HG02970 (cell line): Measurements from ENCODE around the gene CISD3.
"Not testable (repeated sequence)": the region's sequence is repeated elsewhere in the genome, so short reads cannot be mapped to it uniquely, and the experiment has no call there.

Experiments used
- ATAC-seq: cut with Tn5 transposase; IDR thresholded peaks from one replicate; pipeline ENCODE4 v1.9.1; 2021; ENCODE audit warnings: mild to moderate bottlenecking, moderate library complexity, moderate number of reproducible peaks; ENCODE audit not compliant: unreplicated experiment, low FRiP score

Gene CISD3

GRCh38 chr17:38725066-38725465 is 5.1 kb upstream of the CISD3 start:
- ATAC-seq: no peak

DNA sequence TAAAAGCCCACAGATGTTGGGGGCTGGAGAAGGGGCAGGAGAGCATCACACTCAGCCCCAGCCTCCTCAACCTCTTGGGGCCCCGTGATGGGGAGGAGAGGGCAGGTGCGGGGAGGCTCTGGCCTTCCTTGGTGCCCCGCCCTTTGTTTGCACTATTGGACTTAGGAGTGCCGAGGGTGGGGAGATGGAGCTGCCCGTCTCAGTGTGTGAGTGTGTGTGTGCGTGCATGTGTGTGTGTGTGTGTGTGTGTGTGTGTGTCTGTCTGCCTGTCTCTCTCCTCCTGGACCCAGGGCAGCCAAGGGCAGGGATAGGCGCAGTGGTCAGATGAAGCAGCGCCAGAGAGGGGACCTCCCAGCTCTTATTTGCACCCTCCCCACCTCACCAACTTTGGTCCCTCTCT is 4.0 kb upstream of the CISD3 start:
- not testable (repeated sequence) for ATAC-seq

DNA sequence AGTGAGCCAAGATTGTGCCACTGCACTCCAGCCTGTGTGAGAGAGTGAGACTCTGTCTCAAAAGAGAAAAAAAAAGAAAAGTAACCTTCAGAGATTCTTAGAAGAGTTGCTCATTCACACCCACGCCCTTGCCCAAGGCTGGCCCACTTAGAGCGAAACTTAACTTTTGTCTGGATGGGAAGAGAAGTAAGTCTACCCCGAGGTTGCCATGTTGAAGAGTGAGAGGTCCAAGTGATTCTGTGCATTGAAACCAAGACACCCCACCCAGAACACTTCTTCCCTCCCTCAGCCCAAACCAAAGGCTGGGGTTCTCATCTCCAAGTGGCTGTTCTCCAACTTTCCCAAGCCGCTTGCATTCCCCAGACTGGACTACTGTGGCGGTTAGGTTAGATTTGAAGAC is 2.4 kb upstream of the CISD3 start:
- no peak for ATAC-seq

GRCh38 chr17:38728290-38728831 is 1.8 kb upstream of the CISD3 start:
- ATAC-seq: no peak

DNA sequence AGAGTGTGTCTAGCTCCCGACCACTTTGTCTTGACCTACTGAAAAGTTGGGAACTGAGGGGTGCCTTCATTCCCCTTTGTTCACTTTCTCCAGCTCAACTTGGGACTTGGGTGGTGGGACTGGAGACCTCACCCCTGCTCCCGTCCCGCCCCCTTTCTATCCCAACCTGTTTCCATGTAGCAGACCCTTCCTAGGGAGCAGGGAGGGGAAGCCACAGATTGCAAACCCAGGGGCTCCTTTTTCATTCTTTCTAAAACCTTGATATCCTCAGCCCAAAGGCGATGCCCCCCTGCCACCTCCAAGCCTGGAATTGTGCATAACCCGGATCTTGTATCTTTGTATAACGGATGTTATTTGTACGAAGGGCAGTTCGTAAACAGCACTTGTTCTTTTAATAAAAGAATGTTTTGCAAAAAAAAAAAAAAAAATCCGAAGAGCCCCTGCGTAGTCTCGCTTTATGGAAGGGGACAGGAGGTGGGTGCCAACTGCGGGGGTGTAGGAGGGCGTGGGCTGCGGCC is 714 bp upstream of the CISD3 start:
- ATAC-seq: no peak

DNA sequence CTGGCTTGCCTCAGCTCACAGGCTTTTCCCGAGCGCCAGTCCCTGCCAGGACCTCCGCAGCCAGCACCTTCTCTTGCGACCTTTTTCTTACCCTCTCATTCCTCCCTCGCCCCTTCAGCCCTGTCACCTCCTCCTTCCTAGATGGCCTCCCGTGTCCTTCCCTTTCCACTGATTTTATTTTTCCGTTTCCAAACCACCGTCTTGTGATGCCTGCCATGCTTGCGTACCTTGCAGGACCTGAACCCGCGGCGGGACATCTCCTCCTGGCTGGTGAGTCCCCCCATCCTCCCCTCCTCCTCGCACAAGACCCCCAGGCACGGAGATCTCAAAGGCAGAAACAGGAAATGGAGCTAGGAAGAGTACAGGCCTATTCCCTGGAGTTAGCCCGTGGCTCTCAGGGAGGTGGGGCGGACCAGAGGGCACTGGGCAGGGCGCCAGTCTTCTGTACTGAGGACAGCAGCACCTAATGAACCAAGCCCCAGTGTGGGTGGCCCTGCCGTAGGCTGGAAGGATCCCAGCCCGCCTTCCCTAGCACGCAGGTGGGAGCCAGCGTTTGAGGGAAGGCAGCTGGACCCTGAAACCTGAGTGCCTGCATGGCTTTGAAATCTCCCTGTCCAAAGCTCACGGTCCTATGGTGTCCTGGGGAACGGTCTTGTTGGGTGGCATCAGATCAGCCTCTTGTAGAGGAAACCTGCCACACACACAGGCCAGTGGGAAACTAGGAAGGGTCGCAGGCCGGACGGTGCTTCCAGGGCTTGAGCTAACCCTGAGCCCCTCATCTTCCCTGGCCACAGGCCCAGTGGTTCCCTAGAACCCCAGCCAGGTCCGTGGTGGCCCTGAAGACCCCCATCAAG is 612 bp downstream of the CISD3 start:
- no peak for ATAC-seq

- no peak for ATAC-seq
Observed at GRCh38 chr17:38731526-38732294, 1.6 kb downstream of the CISD3 start.

- ATAC-seq: no peak
Observed at GRCh38 chr17:38732376-38733281, 2.5 kb downstream of the CISD3 start.

DNA sequence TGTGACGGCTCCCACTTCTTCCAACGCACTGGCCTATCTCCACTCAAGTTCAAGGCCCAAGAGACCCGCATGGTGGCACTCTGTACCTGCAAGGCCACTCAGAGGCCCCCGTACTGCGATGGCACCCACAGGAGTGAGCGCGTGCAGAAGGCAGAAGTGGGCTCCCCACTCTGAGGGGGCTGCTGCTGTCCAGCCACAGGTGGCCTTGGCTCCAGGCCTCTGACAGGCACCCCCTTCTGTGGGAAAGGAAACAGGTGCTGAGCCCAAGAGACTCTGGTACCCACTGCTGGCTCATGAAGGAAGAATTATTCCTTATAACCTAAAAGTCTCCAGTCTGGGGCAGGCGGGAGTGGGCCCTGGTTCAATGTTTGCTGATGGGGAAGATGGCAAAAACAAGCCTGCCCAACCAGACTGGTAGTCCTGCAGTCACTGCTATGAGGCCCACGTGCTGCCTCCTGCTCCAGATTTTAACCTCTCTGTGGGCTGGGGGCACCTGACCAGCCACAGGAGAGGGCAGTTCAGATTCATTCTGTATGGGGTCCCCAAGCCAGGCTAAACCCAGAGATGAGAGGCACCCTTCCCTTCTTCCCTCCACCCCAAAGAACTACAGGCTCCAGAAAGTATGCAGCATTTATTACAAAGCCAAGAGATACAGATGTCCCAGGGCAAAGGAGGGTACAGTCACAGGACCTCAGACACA is 3.3 kb downstream of the CISD3 start:
- no peak for ATAC-seq

- no peak for ATAC-seq
Observed at GRCh38 chr17:38733982-38734973, 4.1 kb downstream of the CISD3 start.

DNA sequence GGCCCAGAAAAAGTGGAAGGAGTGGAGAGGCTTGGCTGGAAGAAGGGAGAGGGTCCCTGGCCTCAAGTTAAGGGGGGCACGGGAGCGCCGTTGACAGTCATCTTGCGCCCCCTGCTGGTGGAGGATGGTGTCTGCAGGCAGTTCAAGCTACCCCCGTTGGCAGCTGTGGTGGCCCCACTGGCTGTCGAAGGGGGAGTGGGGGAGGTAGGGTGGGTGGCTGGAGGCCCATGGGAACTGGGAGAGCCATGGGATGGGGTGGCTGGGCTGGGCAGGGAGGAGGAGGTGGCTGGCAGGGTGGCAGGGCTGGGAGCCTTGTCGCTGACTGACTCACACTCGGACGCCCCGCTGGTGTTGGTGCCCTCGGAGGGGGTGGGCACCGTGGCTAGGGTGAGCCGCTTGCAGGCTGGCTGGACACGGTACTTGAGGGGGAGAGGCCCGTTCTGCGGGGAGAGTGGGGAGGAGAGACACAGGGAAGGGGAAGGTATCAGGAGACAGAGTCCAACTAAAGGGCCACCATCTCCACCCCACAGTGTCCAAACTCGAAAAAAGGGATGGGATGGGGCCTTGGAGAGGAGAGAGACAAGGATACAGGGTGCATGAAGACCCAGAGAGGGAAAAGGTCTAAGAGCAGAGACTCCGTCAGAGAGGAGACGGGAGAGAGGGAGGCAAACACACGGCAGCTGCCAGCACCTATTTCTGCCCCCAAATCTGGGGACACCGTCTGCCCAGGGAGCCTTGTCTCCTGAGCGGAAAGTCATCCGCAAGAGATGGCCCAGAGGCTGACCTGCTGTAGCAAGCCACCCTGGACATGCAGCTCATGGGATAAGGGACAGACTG is 5.2 kb downstream of the CISD3 start:
- ATAC-seq: no peak

DNA sequence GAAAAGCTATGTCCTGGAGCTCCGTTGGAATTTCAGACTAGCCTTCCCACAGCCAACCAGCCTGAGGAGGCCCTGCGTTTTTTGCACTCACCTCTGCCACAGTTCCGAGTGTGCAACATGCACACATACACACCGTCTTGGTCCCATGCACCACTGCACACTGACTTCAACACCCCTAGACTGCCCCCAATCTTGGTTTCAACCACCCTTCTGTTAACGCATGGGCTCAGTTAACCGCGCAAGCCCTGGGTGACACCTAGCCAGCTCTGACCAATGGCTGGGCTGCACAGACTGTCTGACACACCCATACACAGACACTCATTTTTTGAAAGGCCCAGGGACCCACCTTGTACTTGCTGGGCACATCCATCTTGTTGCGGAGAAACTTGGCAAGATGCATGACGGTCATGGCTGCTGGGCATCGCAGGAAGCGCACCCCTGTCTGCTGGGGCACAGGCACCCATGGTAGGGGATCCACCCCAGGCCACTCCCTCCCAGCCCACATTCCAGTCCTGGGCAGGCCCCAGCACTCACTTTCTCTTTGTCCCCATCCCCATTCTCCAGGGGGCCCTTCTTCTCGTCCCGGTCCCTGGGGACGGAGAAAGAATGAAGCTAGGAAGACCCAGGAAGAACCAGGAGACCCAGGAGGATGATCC is 8.0 kb downstream of the CISD3 start:
- ATAC-seq: no peak

- no peak for ATAC-seq
Observed at GRCh38 chr17:38738686-38739085, 8.5 kb downstream of the CISD3 start.

DNA sequence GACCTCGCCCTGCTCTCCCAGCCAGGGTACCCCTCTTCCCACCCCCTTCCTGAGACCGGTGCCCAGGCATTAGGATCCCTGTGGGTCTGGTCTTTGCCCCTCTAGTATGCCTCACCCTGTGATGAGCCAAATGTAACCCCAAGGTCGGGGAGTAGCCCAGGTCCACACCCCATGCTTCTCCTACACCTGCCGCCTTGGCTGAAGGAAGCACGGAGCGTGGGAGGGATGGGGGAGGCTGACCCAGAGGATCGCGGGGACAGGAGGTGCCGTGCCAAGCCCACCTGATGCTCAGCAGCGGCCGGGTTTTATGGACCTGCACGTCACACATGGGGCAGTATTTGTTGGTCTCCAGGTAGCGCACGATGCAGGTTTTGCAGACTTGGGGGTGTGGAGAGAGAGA is 9.2 kb downstream of the CISD3 start:
- ATAC-seq: no peak

DNA sequence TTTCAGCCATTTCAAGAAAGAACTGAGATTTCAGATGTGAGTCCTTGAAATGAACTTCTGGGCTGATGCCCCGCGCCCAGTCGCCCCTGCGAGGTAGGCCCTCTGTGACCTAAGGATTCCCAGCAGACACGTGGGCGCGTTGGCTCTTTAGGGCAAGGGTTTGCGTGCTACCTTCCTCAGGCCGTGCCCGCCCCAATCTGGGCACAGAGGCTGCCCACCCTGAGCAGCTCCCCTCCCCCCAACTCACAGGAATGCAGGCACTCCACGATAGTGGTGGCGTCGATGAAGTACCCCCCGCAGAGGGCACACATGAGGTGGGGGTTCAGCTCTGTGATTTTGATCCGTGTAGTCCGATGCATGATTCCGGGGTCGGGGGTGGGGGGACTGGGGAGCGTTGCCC is 9.9 kb downstream of the CISD3 start:
- no peak for ATAC-seq

DNA sequence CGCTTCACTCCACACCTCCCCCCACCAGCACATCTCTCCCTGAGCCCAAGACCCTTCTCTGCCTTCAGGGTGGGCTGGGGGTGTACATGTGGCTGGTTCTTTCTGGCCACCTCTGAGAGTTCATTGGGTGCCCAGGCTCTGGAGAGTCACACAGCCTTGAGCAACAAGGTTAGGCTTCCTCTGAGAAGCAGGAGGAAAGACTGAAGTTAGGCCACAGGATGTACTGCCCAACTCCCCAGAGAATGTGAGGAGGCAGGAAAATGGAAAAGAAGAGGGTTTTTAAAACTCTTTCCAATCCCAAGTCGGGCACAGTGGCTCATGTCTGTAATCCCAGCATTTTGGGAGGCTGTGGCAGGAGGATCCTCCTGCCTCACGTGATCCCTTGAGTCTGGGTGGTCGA is 10.7 kb downstream of the CISD3 start:
- no peak for ATAC-seq

- ATAC-seq: no peak
Observed at GRCh38 chr17:38741461-38741860, 11.3 kb downstream of the CISD3 start.
